NCI-H146 (cell line): Measurements from ENCODE around the gene CACNB1.

ENCODE experiments used
- DNase-seq: peaks from one replicate; lab custom pipeline; 2025; lab: John Stamatoyannopoulos, UW

CACNB1 gene

DNA sequence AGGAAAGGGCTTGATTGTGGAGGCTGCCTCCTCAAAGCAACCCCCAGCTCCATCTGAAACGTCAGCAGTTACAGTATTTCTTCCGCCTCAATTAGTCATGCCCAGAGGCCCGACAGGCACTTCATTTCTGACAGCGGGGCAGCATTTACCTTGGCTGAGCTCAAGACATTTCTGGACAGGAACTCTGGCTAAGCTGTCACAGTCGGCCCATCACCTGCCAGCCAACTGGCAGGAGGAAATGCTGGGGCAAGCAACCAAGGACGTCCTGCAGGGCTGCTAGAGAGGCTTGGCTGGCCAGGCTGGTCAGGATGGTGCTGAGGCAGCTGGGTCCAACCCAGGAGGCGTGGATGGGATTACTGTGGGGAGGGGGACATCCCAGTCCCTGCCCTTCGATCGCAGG lies 73.8 kb downstream of the CACNB1 start:
- no peak for DNase-seq
